Nephron (organoid): ENCODE measurements around the gene SIRPG.

Experiments used
- H3K27ac Mint-ChIP-seq, 3 experiments: 2 replicates each; pipeline ENCODE4 v1.8.0; 2020; ENCODE audit warnings: mixed read lengths in 3 of 3, mild to moderate bottlenecking in 2 of 3, moderate library complexity in 1 of 3
- H3K27me3 Mint-ChIP-seq: 2 replicates; pipeline ENCODE4 v1.8.0; 2021; ENCODE audit warnings: low read depth, mild to moderate bottlenecking, moderate library complexity, mixed read lengths
- H3K36me3 Mint-ChIP-seq: 2 replicates; pipeline ENCODE4 v1.8.0; 2020; ENCODE audit warnings: low read depth, mixed read lengths
- H3K4me1 Mint-ChIP-seq: 2 replicates; pipeline ENCODE4 v1.8.0; 2020; ENCODE audit warnings: mixed read lengths
- H3K4me3 Mint-ChIP-seq, 3 experiments: 2 replicates each; pipeline ENCODE4 v1.8.0; 2020; ENCODE audit warnings: mild to moderate bottlenecking in 3 of 3, mixed read lengths in 3 of 3, moderate library complexity in 2 of 3
- H3K9me3 Mint-ChIP-seq: 2 replicates; pipeline ENCODE4 v1.8.0; 2020; ENCODE audit warnings: mixed read lengths
- CTCF ChIP-seq, 3 experiments: fragments of 200-600 bp; sonication (generic); IDR thresholded peaks; one replicate each; pipeline ENCODE4 v1.5.0; 2021; ENCODE audit warnings: antibody characterized with exemption in 3 of 3; ENCODE audit not compliant: unreplicated experiment in 3 of 3

SIRPG gene

GRCh38 chr20:1669304-1669703 is 11.7 kb upstream of the SIRPG start:
- Mint-ChIP-seq H3K27ac (no peak overlapping the region), H3K27me3 (peaks cover 13% of the 10 kb centered on the region), H3K9me3 (no peaks in the 10 kb centered on the region), H3K36me3 (no peaks in the 10 kb centered on the region), H3K4me1 (no peaks in the 10 kb centered on the region), H3K4me3 (no peak overlapping the region)
- TF ChIP-seq CTCF (IDR thresholded peaks at IDR 0.05; ENCODE audit: unreplicated experiment in 3 of 3): no peak

- no peaks in the 10 kb centered on the region for H3K9me3 Mint-ChIP-seq
- H3K4me3 Mint-ChIP-seq: no peak overlapping the region
- no peaks in the 10 kb centered on the region for H3K36me3 Mint-ChIP-seq
- no peaks in the 10 kb centered on the region for H3K4me1 Mint-ChIP-seq
- TF ChIP-seq CTCF (IDR thresholded peaks at IDR 0.05; ENCODE audit: unreplicated experiment in 3 of 3): no peak
- H3K27ac Mint-ChIP-seq: no peak overlapping the region
- peaks cover 13% of the 10 kb centered on the region for H3K27me3 Mint-ChIP-seq
Measured at GRCh38 chr20:1667502-1668085, 10.0 kb upstream of the SIRPG start.

GRCh38 chr20:1666802-1667201 is 9.2 kb upstream of the SIRPG start:
- Mint-ChIP-seq H3K4me1 (no peaks in the 10 kb centered on the region), H3K36me3 (no peaks in the 10 kb centered on the region), H3K9me3 (no peaks in the 10 kb centered on the region), H3K27ac (no peak overlapping the region), H3K27me3 (peaks cover 13% of the 10 kb centered on the region), H3K4me3 (no peak overlapping the region)
- no peak for TF ChIP-seq CTCF (IDR thresholded peaks at IDR 0.05; ENCODE audit: unreplicated experiment in 3 of 3)

- no peak for TF ChIP-seq CTCF (IDR thresholded peaks at IDR 0.05; ENCODE audit: unreplicated experiment in 3 of 3)
- Mint-ChIP-seq H3K9me3 (no peaks in the 10 kb centered on the region), H3K27me3 (peaks cover 7% of the 10 kb centered on the region), H3K4me1 (no peaks in the 10 kb centered on the region), H3K27ac (no peak overlapping the region), H3K4me3 (no peak overlapping the region), H3K36me3 (no peaks in the 10 kb centered on the region)
Measured at GRCh38 chr20:1665345-1665744, 7.8 kb upstream of the SIRPG start.

GRCh38 chr20:1664911-1665310 is 7.3 kb upstream of the SIRPG start:
- no peak overlapping the region for H3K27ac Mint-ChIP-seq
- H3K9me3 Mint-ChIP-seq: no peaks in the 10 kb centered on the region
- H3K4me1 Mint-ChIP-seq: no peaks in the 10 kb centered on the region
- no peak for TF ChIP-seq CTCF (IDR thresholded peaks at IDR 0.05; ENCODE audit: unreplicated experiment in 3 of 3)
- no peaks in the 10 kb centered on the region for H3K36me3 Mint-ChIP-seq
- peaks cover 7% of the 10 kb centered on the region for H3K27me3 Mint-ChIP-seq
- H3K4me3 Mint-ChIP-seq: no peak overlapping the region

GRCh38 chr20:1663917-1664316 is 6.3 kb upstream of the SIRPG start:
- Mint-ChIP-seq H3K36me3 (no peaks in the 10 kb centered on the region), H3K9me3 (no peaks in the 10 kb centered on the region), H3K4me1 (no peaks in the 10 kb centered on the region), H3K4me3 (no peak overlapping the region), H3K27ac (no peak overlapping the region), H3K27me3 (peaks cover 10% of the 10 kb centered on the region)
- TF ChIP-seq CTCF (IDR thresholded peaks at IDR 0.05; ENCODE audit: unreplicated experiment in 3 of 3): no peak
